ENCODE data around the gene NCAPD2.

Gene NCAPD2

GRCh38 chr12:6451348-6452244 is 42.3 kb upstream of the NCAPD2 start, which contains the start of gene TAPBPL:
Gene TAPBPL (plus strand): TSS chr12:6452042. CDS start chr12:6452249, 207 bp downstream.
- TF ChIP-seq MYC (IDR thresholded peaks at IDR 0.05; ENCODE audit: low read depth, low read length) (peak; percentile 66), POLR2A (IDR thresholded peaks at IDR 0.05; ENCODE audit: extremely low read depth, insufficient read length) (peak; percentile 67)
- TF ChIP-seq, protein P1, sequence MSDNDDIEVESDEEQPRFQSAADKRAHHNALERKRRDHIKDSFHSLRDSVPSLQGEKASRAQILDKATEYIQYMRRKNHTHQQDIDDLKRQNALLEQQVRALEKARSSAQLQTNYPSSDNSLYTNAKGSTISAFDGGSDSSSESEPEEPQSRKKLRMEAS (IDR thresholded peaks at IDR 0.05; ENCODE audit: low read depth, low read length): peak; percentile 84
- TF ChIP-seq, protein P2, sequence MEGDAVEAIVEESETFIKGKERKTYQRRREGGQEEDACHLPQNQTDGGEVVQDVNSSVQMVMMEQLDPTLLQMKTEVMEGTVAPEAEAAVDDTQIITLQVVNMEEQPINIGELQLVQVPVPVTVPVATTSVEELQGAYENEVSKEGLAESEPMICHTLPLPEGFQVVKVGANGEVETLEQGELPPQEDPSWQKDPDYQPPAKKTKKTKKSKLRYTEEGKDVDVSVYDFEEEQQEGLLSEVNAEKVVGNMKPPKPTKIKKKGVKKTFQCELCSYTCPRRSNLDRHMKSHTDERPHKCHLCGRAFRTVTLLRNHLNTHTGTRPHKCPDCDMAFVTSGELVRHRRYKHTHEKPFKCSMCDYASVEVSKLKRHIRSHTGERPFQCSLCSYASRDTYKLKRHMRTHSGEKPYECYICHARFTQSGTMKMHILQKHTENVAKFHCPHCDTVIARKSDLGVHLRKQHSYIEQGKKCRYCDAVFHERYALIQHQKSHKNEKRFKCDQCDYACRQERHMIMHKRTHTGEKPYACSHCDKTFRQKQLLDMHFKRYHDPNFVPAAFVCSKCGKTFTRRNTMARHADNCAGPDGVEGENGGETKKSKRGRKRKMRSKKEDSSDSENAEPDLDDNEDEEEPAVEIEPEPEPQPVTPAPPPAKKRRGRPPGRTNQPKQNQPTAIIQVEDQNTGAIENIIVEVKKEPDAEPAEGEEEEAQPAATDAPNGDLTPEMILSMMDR (IDR thresholded peaks at IDR 0.05; ENCODE audit: low read depth, low read length): no peak
- peak within 1 kb of the TSS; percentile 83 for H3K4me3 ChIP-seq (ENCODE audit: low read depth, low read length)
- DNase-seq (ENCODE audit: low read depth): peak; percentile 79

DNA sequence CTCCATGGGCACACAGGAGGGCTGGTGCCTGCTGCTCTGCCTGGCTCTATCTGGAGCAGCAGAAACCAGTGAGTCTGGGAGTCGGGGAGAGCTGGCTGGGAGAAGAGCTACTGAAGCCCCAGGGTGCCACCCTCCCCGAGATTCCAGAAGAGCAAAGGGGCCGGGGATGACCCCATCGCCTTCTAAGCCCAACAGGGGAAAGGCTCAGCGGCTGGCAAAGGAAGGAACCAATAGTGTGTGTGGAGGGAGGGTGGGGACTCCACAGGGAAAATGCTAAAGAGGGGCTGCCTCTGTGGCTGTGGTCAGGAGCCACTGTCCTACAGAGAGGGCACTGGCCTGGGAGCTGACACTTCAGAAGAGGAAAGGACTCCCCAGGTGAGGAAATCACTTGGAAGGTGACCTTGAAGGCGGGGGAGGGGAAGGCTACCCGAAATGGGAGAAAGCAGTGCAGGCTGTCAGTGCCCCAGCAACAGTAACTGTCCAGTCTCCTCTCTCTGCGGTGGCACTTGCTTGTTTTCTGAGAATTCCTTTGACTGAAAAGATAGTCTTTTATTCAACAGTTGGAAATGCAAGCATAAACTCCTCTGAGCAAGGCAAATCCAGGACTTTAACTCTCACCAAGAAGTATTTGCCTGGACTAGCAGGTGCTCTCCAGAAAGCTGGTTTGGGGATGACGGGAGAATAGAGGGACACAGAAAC is 41.5 kb upstream of the NCAPD2 start:
- peak overlapping the region; percentile 83 for H3K4me3 ChIP-seq (ENCODE audit: low read depth, low read length)
- TF ChIP-seq, protein P1 (IDR thresholded peaks at IDR 0.05; ENCODE audit: low read depth, low read length): no peak
- TF ChIP-seq POLR2A (IDR thresholded peaks at IDR 0.05; ENCODE audit: extremely low read depth, insufficient read length): peak; percentile 22

DNA sequence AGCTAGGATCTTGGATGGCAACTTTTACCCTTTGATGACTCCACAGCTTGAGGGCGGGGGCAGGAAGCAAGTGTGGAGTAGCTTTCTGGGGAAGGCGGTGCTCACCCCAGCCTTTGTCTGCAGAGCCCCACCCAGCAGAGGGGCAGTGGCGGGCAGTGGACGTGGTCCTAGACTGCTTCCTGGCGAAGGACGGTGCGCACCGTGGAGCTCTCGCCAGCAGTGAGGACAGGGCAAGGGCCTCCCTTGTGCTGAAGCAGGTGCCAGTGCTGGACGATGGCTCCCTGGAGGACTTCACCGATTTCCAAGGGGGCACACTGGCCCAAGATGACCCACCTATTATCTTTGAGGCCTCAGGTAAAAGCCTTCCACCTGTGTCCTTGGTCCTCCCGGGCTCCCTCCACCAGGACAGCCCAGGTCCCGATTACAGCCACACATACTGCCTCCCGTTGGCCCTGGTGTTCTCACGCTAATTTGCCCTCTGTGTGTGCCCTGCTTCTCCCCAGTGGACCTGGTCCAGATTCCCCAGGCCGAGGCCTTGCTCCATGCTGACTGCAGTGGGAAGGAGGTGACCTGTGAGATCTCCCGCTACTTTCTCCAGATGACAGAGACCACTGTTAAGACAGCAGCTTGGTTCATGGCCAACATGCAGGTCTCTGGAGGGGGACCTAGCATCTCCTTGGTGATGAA is 40.8 kb upstream of the NCAPD2 start:
- no peak for DNase-seq (ENCODE audit: low read depth)
- no peak for TF ChIP-seq POLR2A (IDR thresholded peaks at IDR 0.05; ENCODE audit: extremely low read depth, insufficient read length)
- TF ChIP-seq, protein P1 (IDR thresholded peaks at IDR 0.05; ENCODE audit: low read depth, low read length): no peak
- no peak for TF ChIP-seq MYC (IDR thresholded peaks at IDR 0.05; ENCODE audit: low read depth, low read length)
- TF ChIP-seq, protein P2 (IDR thresholded peaks at IDR 0.05; ENCODE audit: low read depth, low read length): no peak
- H3K4me3 ChIP-seq (ENCODE audit: low read depth, low read length): peak overlapping the region; percentile 83

More for the DNA sequence above, 41.5 kb upstream of the NCAPD2 start:
- DNase-seq (ENCODE audit: low read depth): no peak

GRCh38 chr12:6457220-6457945 is 36.5 kb upstream of the NCAPD2 start:
- no peak for DNase-seq (ENCODE audit: low read depth)
- no peak overlapping the region for H3K4me3 ChIP-seq (ENCODE audit: low read depth, low read length)
- TF ChIP-seq, protein P2 (IDR thresholded peaks at IDR 0.05; ENCODE audit: low read depth, low read length): no peak
- no peak for TF ChIP-seq MYC (IDR thresholded peaks at IDR 0.05; ENCODE audit: low read depth, low read length)
- TF ChIP-seq POLR2A (IDR thresholded peaks at IDR 0.05; ENCODE audit: extremely low read depth, insufficient read length): no peak
- TF ChIP-seq, protein P1 (IDR thresholded peaks at IDR 0.05; ENCODE audit: low read depth, low read length): no peak

DNA sequence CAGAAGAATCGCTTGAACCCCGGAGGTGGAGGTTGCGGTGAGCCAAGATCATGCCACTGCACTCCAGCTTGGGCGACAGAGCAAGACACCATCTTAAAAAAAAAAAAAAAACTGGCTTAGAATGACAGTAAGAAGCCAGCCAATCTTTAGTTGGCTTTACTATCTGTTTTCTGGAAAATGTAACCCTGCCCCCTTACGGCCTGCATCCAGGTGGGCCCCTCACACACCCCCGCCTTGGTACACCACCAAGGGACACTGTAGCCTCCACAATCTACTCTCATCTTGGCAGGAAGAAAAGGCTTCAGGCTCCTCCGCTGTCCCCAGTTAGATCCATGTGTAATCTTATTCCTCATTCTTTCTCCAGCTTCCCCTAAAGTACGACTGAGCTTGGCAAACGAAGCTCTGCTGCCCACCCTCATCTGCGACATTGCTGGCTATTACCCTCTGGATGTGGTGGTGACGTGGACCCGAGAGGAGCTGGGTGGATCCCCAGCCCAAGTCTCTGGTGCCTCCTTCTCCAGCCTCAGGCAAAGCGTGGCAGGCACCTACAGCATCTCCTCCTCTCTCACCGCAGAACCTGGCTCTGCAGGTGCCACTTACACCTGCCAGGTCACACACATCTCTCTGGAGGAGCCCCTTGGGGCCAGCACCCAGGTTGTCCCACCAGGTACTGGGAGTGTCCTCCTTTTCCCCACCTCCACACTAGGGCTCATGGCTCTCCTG is 35.5 kb upstream of the NCAPD2 start:
- DNase-seq (ENCODE audit: low read depth): no peak
- TF ChIP-seq, protein P1 (IDR thresholded peaks at IDR 0.05; ENCODE audit: low read depth, low read length): no peak
- H3K4me3 ChIP-seq (ENCODE audit: low read depth, low read length): no peak overlapping the region
